HG03571 (cell line): ENCODE data around the gene ITK.

Experiments used
- ATAC-seq: cut with Tn5 transposase; IDR thresholded peaks from one replicate; pipeline ENCODE4 v1.9.1; 2021; ENCODE audit not compliant: unreplicated experiment

The ITK gene

GRCh38 chr5:157279605-157280239 is 99.1 kb downstream of the ITK start:
- ATAC-seq: no peak

DNA sequence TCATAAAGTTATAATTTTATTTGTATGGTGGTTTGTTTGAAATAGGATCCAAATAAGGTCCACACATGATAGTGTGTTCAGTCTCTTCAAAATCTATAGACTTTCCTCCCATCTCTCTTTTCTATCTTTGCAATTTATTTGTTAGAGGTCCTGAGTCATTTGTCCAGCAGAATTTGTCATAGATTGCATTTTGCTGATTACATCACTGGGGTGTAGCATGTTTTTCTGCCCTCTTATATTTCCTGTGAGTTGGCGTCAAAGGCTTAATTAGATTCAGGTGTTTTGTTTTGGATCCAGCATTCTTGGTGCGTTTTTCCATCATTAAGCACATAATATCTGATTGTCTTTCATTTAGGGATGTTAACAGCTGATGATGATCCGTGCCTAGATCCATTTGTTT is 100.3 kb downstream of the ITK start:
- ATAC-seq: no peak

DNA sequence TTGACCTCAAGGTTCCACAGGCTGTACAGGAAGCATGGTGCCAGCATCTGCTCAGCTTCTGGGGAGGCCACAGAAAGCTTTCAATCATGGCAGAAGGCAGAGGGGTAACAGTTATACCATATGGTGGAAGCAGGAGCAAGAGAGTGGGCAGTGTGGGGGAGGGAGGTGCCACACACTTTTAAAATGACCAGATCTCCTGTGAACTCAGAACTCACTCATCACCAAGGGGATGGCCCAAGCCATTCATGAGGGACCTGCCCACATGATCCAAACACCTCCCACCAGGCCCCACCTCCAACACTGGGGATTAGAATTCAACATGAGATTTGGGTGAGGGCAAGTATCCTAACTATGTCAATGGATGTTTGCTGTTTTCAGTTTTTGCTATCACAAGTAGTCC is 101.5 kb downstream of the ITK start:
- no peak for ATAC-seq

- peak; percentile 99 for ATAC-seq
Measured at GRCh38 chr5:157283434-157283833, 102.8 kb downstream of the ITK start.

DNA sequence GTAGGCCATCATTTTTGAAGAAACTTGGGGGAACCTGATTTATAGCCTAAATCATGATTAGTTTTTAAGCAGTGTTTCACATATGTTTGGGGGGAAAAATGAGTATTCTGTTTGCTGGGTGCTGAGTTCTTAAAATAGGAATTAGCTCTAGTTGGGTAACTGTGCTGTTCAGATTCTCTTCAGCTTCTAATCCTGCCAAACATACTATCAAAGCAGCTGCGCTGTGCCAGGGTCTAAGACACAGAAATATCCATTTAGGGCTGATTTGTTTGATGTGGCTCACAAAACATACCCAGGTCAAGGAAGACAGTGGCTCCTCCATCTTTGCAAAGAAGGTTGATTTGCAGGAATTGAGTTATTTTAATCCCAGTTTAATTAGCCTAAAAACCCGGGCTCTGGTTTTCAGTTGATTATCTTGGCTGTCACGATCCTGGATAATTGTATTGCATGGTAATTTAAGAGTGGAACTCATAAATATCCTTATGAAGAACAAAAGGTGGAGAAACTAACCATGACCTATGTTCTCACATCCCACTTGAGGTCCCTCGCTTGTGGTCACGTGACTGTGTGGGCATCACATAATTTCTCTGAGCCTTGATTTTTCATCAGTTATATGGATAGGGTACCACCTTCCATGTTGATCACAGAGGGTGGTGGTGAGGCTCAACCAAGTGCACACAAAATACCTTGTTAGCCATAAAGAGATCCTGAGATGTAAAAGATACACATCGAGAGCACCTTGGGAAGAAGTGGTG is 104.0 kb downstream of the ITK start:
- no peak for ATAC-seq

GRCh38 chr5:157285310-157286035 is 104.8 kb downstream of the ITK start:
- no peak for ATAC-seq

GRCh38 chr5:157286761-157287211 is 106.1 kb downstream of the ITK start:
- no peak for ATAC-seq

GRCh38 chr5:157288405-157289163 is 107.9 kb downstream of the ITK start:
- ATAC-seq: no peak

- no peak for ATAC-seq
Measured at GRCh38 chr5:157289164-157289819, 108.7 kb downstream of the ITK start.

DNA sequence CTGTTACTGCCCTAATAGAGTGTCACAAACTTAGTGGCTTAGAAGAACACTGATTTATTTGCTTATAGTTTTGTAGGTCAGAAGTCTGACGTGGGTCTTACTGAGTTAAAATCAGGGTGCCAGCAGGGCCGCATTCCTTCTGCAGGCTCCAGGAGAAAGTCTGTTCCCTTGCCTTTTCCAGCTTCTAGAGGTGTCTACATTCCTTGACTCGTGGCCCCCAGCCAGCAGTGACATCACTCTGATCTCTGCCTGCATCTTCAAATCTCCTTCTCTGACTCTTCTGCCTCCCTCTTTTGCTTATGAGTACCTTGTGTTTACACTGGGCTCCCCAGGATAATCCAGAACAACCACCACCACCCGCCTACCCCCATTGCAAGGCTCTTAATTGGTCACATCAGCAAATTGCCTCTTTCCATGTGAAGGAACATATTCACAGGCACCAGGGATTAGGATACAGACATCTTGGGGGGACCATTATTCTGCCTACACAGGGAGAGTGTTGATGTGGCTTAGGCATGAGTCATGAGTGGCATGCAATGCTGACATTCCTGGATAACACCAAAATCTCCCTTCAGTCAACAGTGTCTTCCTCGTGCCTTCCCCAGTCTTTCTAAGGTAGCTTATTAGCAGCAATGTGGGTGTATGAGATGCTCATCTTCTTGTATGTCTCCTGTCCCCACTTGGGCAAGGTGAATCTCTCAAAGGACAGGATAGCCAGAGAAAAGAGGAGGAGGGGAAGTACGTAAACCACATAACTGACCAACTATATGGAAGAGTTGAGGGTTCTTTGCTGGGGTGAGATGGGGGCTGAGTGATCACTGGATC is 109.7 kb downstream of the ITK start:
- no peak for ATAC-seq

- peak; percentile 86 for ATAC-seq
Measured at GRCh38 chr5:157290981-157291711, 110.5 kb downstream of the ITK start.

DNA sequence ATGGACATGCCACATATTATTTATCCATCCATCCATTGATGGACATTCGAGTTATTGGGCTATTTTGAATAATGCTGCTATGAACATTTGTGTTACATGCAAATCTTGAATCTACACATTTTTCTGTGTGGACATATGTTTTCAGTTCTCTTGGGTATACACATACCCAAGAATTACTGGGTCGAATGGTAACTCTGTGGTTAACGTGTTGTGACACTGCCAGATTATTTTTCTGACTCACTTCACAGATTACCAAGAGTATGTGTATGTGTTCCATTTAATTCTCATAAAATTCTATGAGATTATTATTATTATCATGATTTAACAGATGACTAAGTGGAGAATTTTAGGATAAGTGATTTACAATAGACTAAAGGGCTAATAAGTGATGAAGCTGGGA is 112.0 kb downstream of the ITK start:
- ATAC-seq: no peak

DNA sequence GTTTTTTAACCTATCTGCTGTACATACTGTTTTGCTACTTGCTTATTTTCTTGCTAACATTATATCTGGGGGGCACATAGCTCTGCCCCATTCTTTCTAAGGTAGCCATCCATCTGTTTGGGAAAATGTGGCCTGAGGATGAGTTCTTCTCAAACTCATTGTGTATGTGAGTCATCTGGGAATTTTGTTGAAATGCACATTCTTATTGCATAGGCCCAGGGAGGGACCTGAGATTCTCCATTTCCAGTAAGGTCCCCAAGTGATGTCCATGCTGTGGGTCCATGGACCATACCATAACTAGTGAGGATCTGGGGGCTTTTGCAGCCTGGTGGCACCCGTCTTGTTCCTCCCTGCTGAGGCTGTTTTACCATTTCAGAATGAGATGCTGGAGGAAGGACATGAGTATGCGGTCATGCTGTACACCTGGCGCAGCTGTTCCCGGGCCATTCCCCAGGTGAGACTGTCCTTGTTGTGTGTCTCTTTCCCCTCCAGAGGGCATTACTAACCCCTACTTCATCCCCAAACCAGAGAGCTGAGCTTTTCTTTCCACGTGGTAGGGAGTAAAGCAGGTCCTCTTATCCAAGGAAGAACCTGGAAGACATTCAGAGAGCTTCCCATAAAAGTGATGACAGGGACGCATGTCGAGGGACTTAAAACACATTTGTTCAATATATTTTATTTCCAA is 113.9 kb downstream of the ITK start:
- no peak for ATAC-seq

DNA sequence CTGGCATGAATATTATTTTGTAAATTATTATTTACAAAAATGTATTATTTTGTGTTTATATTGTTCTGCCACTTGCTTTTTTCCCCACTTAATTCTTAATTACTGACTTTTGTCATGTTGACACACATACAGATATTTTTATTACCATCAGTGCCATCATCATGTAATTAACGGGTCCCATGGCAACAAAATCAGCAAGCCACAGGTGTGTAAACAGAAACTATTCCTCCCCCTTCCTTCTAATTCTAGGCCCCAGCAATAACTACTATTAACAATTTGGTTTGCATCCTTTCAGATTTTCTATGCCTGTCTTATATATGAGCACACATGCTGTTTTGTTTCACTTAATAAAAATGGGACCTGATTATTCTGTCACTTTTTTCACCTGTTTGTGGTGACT is 114.6 kb downstream of the ITK start:
- no peak for ATAC-seq

- no peak for ATAC-seq
Measured at GRCh38 chr5:157300564-157300963, 119.9 kb downstream of the ITK start.

DNA sequence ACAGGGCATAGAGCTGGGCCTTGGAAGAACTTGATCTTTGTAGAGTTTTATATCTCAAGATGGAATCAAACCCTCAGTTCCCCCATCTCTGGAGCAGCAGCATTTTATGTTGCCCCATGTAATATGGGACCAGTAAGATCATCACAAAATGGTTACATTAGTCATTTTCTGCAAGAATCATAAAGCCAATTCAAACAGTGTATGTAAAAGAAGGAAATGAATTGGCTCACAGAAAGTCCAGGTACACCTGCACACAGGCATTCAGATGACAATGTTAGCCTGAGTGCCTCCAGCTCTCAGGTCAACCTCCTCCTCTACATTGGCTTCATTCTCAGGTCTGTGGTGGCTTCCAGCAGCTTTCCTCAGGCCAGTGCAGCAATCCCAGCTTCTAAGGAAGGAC is 120.4 kb downstream of the ITK start:
- no peak for ATAC-seq

- ATAC-seq: no peak
Measured at GRCh38 chr5:157303023-157303422, 122.4 kb downstream of the ITK start.

- ATAC-seq: no peak
Measured at GRCh38 chr5:157303667-157304327, 123.2 kb downstream of the ITK start.
